K562 (cell line): ENCODE measurements around the gene ENPP7. TPM values are rescaled to one million over a fixed set of nuclear protein-coding genes. Genes with fewer than 3 reads are reported as not detected.

ENCODE experiments used
- ATAC-seq: fragments of 200-7000 bp; cut with Tn5 transposase; 3 replicates; pipeline ENCODE4 v1.9.1; 2020; ENCODE audit warnings: moderate library complexity
- BruUV-seq: library from RNA; stranded (reverse); fragments of 400-500 nt; replicated peaks from 2 replicates; lab custom pipeline; 2021; lab: Mats Ljungman, UMichigan
- CTCF ChIA-PET: fragments of 300-600 bp; formaldehyde crosslinking; extraction: SDS; loops from one replicate; lab custom pipeline; 2021; ENCODE audit warnings: low intra/inter-chr PET ratio; lab: Yijun Ruan, JAX
- POLR2A ChIA-PET: fragments of 300-600, 350-650 bp; sonication (Branson Sonifier 250); formaldehyde crosslinking; extraction: SDS; loops from one replicate; lab custom pipeline; 2021; ENCODE audit warnings: antibody characterized with exemption, inconsistent platforms; lab: Yijun Ruan, JAX
- DNase-seq, 4 experiments: peaks; one replicate each; pipeline versions ENCODE4 v3.0.0 to v3.0.0-alpha.2; 2011 to 2018; ENCODE audit warnings: low spot score in 3 of 4, mixed read lengths in 3 of 4; ENCODE audit errors: extremely low read depth in 1 of 4
- FAIRE-seq: peaks from 2 replicates; lab custom pipeline; 2011; peaks lifted over from hg19 to GRCh38; lab: Jason Lieb, UNC
- H2AFZ ChIP-seq: 2 replicates; pipeline ENCODE4 v1.6.0; 2011; ENCODE audit warnings: low read depth, low read length, control low read depth, inconsistent platforms
- H3K27ac ChIP-seq: fragments of 200-600 bp; 3 replicates; pipeline ENCODE4 v1.8.0; 2011; ENCODE audit warnings: low read depth, mild to moderate bottlenecking, control low read depth, inconsistent platforms, low read length, moderate library complexity, mixed read lengths; ENCODE audit errors: extremely low read depth
- H3K27me3 ChIP-seq, 2 experiments: fragments of 300-600 bp in 1 of 2; 2 replicates in 1 of 2; 3 replicates in 1 of 2; pipeline versions ENCODE4 v1.6.0 to v1.8.0; 2011; ENCODE audit warnings: inconsistent platforms in 2 of 2, low read length in 2 of 2, mild to moderate bottlenecking in 1 of 2, mixed read lengths in 1 of 2, moderate library complexity in 1 of 2; ENCODE audit not compliant: control insufficient read depth in 2 of 2, insufficient read depth in 2 of 2
- H3K36me3 ChIP-seq: fragments of 300-600 bp; 3 replicates; pipeline ENCODE4 v1.8.0; 2011; ENCODE audit warnings: mild to moderate bottlenecking, low read length, inconsistent platforms; ENCODE audit not compliant: control insufficient read depth, insufficient read depth
- H3K4me1 ChIP-seq, 2 experiments: fragments of 200-600 bp in 1 of 2; replicated peaks in 1 of 2; 2 replicates in 1 of 2; 3 replicates in 1 of 2; pipeline versions ENCODE4 v1.5.1 to v1.8.0; 2011; ENCODE audit warnings: inconsistent platforms in 2 of 2, low read length in 2 of 2, mild to moderate bottlenecking in 1 of 2, mixed read lengths in 1 of 2, moderate library complexity in 1 of 2; ENCODE audit not compliant: control insufficient read depth in 2 of 2, insufficient read depth in 2 of 2
- H3K4me2 ChIP-seq: 2 replicates; pipeline ENCODE4 v1.6.1; 2011; ENCODE audit warnings: low read length, control low read depth, inconsistent platforms, mixed read lengths; ENCODE audit not compliant: insufficient read depth
- H3K4me3 ChIP-seq: fragments of 200-600 bp; sonication (generic), shearing (Covaris generic); 2 replicates; pipeline ENCODE4 v1.5.1; 2016; ENCODE audit warnings: control low read depth, inconsistent platforms
- H3K79me2 ChIP-seq: fragments of 200-600 bp; 3 replicates; pipeline ENCODE4 v1.8.0; 2011; ENCODE audit warnings: low read length, inconsistent platforms; ENCODE audit not compliant: control insufficient read depth, insufficient read depth
- H3K9ac ChIP-seq, 2 experiments: 2 replicates each; pipeline versions ENCODE4 v1.6.0 to v1.6.1; 2011; ENCODE audit warnings: low read depth in 2 of 2, low read length in 2 of 2, control low read depth in 1 of 2, inconsistent platforms in 1 of 2, mild to moderate bottlenecking in 1 of 2, mixed read lengths in 1 of 2; ENCODE audit not compliant: insufficient read depth in 1 of 2
- H3K9me1 ChIP-seq: one replicate; pipeline ENCODE4 v1.6.0; 2011; ENCODE audit warnings: inconsistent platforms, mild to moderate bottlenecking, low read length, moderate library complexity; ENCODE audit not compliant: control insufficient read depth, insufficient read depth
- H3K9me3 ChIP-seq: replicated peaks from 2 replicates; pipeline ENCODE4 v1.5.1; 2011; ENCODE audit warnings: low read depth, low read length, inconsistent platforms; ENCODE audit not compliant: control insufficient read depth, insufficient read depth
- H4K20me1 ChIP-seq: replicated peaks from 2 replicates; pipeline ENCODE4 v1.6.1; 2011; ENCODE audit warnings: low read length, inconsistent platforms, mixed read lengths; ENCODE audit not compliant: control insufficient read depth, insufficient read depth
- BHLHE40 ChIP-seq: IDR thresholded peaks from 2 replicates; pipeline ENCODE4 v1.6.1; 2011; ENCODE audit warnings: low read length, improper control_type of control experiment
- DNMT1 ChIP-seq: fragments of 450-650 bp; IDR thresholded peaks from 2 replicates; pipeline ENCODE4 v1.6.1; 2016; ENCODE audit warnings: antibody characterized with exemption, mild to moderate bottlenecking
- E2F4 ChIP-seq: sonication (generic); formaldehyde crosslinking; IDR thresholded peaks from 2 replicates; pipeline ENCODE4 v1.8.0; 2022; ENCODE audit warnings: mild to moderate bottlenecking, low read depth, missing genetic modification reagents
- FOXJ2 ChIP-seq: fragments of 200-800 bp; sonication (Bioruptor generic); IDR thresholded peaks from 2 replicates; pipeline ENCODE4 v1.6.1; 2016; ENCODE audit warnings: missing genetic modification characterization, missing compliant biosample characterization
- ZBTB40 ChIP-seq, 2 experiments: fragments of 450-650 bp in 1 of 2; sonication (generic) in 1 of 2; formaldehyde crosslinking in 1 of 2; IDR thresholded peaks; 2 replicates each; pipeline versions ENCODE4 v1.7.1 to v1.9.0; 2016 to 2022; ENCODE audit warnings: inconsistent platforms in 1 of 2, mild to moderate bottlenecking in 1 of 2, missing genetic modification reagents in 1 of 2
- WGBS: fragments of 100-300 bp; shearing (Covaris generic); methylation state at CpG from one replicate; pipeline ENCODE4 v1.1.6; 2016; ENCODE audit warnings: low coverage, mixed read lengths; ENCODE audit not compliant: insufficient coverage; ENCODE audit errors: missing lambda C conversion rate; 5-methylcytosine and 5-hydroxymethylcytosine counted together
- in situ Hi-C: fragments of 300-500 bp; cut with MboI; formaldehyde crosslinking; loops from 4 replicates; pipeline ENCODE4 v1.15.0; 2018; ENCODE audit warnings: inconsistent platforms, mixed read lengths
- intact Hi-C: fragments of 100-400 bp; cut with micrococcal nuclease; formaldehyde crosslinking; loops from 2 replicates; pipeline ENCODE4 v1.14.2; 2022
- polyA plus RNA-seq, 8 experiments: library from polyadenylated mRNA; depleted of rRNA in 4 of 8; stranded (reverse) in 5 of 8; unstranded in 3 of 8; fragments of >200 nt; fragmentation: Nextera tagmentation in 2 of 8; fragmentation: Illumina TruSeq in 1 of 8; extraction: Ambion mirVana in 2 of 8; extraction: Trizol in 1 of 8; gene quantifications; 2 replicates each; pipeline versions ENCODE4 v1.2.1 to v1.2.3, GENCODE V29; 2011 to 2014; ENCODE audit warnings: inconsistent platforms in 1 of 8, missing spikeins in 1 of 8
- total RNA-seq, 7 experiments: library from RNA; depleted of rRNA in 6 of 7; stranded (reverse); fragments of >200 nt in 6 of 7; fragmentation: Illumina TruSeq in 2 of 7; extraction: Trizol in 2 of 7; gene quantifications; 2 replicates each; pipeline versions ENCODE4 v1.2.1 to v1.2.3, GENCODE V29; 2011 to 2021; ENCODE audit warnings: low replicate concordance in 1 of 7

The ENPP7 gene
- total and polyA plus RNA-seq, 9 of the 15 experiments (the other 6 are each of a cell fraction or from before 2014, with no cell fraction given): not detected

- in situ Hi-C loops: loop anchor here (5.0 to 10.0 kb wide), 2 partner anchors 43 to 166 kb away; no protein-coding TSS in a partner anchor
- no peaks in the 10 kb centered on the region for H4K20me1 ChIP-seq
- no peaks in the 10 kb centered on the region for H3K27me3 ChIP-seq
- ChIA-PET CTCF (interaction anchor here (0.6 kb wide), 1 partner anchor 78 kb away, joined by 3 read pairs; no protein-coding TSS in a partner anchor), POLR2A (interaction anchor here (0.6 to 1.2 kb wide), 5 partner anchors 11 to 243 kb away, joined by 3 to 5 read pairs (median 3); no protein-coding TSS in a partner anchor)
- DNase-seq (no peak), ATAC-seq (no peak), FAIRE-seq (peak; percentile 65)
- H3K9me3 ChIP-seq: no peaks in the 10 kb centered on the region
- H3K36me3 ChIP-seq: no peaks in the 10 kb centered on the region
- peak overlapping the region; percentile 26; the same call in 1 of the 3 replicates for H3K27ac ChIP-seq
- peak overlapping the region in 1 of 2 experiments; percentile 30; a peak in 2 of 4 replicates for H3K9ac ChIP-seq
- peak overlapping the region; percentile 68 for H2AFZ ChIP-seq
- peaks cover 18 to 20% of the 10 kb centered on the region in 2 experiments for H3K4me1 ChIP-seq
- peak overlapping the region; percentile 59; the same call in 1 of the 2 replicates for H3K4me2 ChIP-seq
- no peaks in the 10 kb centered on the region for H3K79me2 ChIP-seq
- no TSS peak for BruUV-seq
- WGBS: 4% methylated on average over 3 of the region's 3 CpGs
- H3K9me1 ChIP-seq: no peaks in the 10 kb centered on the region
- intact Hi-C loops: loop anchor here (5.0 to 10.0 kb wide), 2 partner anchors 38 to 86 kb away; partner anchors contain the start of gene CBX4
- no peak overlapping the region for H3K4me3 ChIP-seq
- TF ChIP-seq DNMT1 (no peak), BHLHE40 (peak; percentile 82), E2F4 (no peak), FOXJ2 (peak; percentile 51; the same call in 1 of the 2 replicates), ZBTB40 (IDR thresholded peaks at IDR 0.05) (peak; percentile 12; the same call in 1 of the 2 replicates), ZBTB40 (CRISPR knock-in tag; IDR thresholded peaks at IDR 0.05) (no peak)
These were observed 18.5 kb downstream of the ENPP7 start for GRCh38 chr17:79749156-79749815.
